Uterus (tissue), 4 donors: ENCODE data around the gene TASP1. TPM values are rescaled to one million over a fixed set of nuclear protein-coding genes. Genes with fewer than 3 reads are reported as not detected.

Source experiments
- DNase-seq, 2 donors: peaks; one replicate each; pipeline ENCODE4 v3.0.0-alpha.2; 2019 to 2020
- H3K27ac ChIP-seq, 2 donors: fragments of 200-600 bp; sonication (generic); 1 replicate in 1 of 2; 2 replicates in 1 of 2; pipeline ENCODE4 v1.5.1; 2016 to 2018
- H3K27me3 ChIP-seq, 2 donors: fragments of 200-600 bp; sonication (generic); one replicate each; pipeline ENCODE4 v1.5.1; 2018 to 2019; ENCODE audit warnings: control low read depth in 1 of 2
- H3K36me3 ChIP-seq, 2 donors: fragments of 200-600 bp; sonication (generic); one replicate each; pipeline ENCODE4 v1.5.1; 2019; ENCODE audit warnings: control low read depth in 1 of 2
- H3K4me1 ChIP-seq, 2 donors: fragments of 200-600 bp; sonication (generic); one replicate each; pipeline ENCODE4 v1.5.1; 2018 to 2019; ENCODE audit warnings: control low read depth in 1 of 2
- H3K4me3 ChIP-seq, 2 donors: fragments of 200-600 bp; sonication (generic); 1 replicate in 1 of 2; 2 replicates in 1 of 2; pipeline ENCODE4 v1.5.1; 2018 to 2019; ENCODE audit warnings: mild to moderate bottlenecking in 1 of 2
- H3K9me3 ChIP-seq, 2 donors: fragments of 200-600 bp; sonication (generic); one replicate each; pipeline ENCODE4 v1.5.1; 2019; ENCODE audit warnings: control low read depth in 1 of 2
- CTCF ChIP-seq, 4 experiments: fragments of 200-600 bp in 2 of 4; fragments of 450-650 bp in 2 of 4; sonication (generic) in 2 of 4; IDR thresholded peaks; one replicate each; pipeline ENCODE4 v1.5.1; 2016 to 2019; ENCODE audit warnings: antibody characterized with exemption in 4 of 4, mild to moderate bottlenecking in 2 of 4, moderate library complexity in 1 of 4
- POLR2A ChIP-seq, 2 donors: fragments of 450-650 bp; IDR thresholded peaks; one replicate each; pipeline ENCODE4 v1.6.1; 2016; ENCODE audit warnings: antibody characterized with exemption in 2 of 2, mild to moderate bottlenecking in 1 of 2, moderate library complexity in 1 of 2
- intact Hi-C: fragments of 100-400 bp; cut with DNase I; formaldehyde crosslinking; loops from one replicate; pipeline ENCODE4 v1.15.1; 2023; ENCODE audit warnings: low total_unique reads
- total RNA-seq, 4 donors: library from RNA; depleted of rRNA in 3 of 4; stranded (reverse); fragments of >200 nt in 3 of 4; gene quantifications; one replicate each; pipeline versions ENCODE4 v1.1.0 to v1.2.4, GENCODE V29; 2014 to 2023
- donor health status: DM: yes; HTN: yes; CAD: no.

TASP1 gene
- total RNA-seq, 4 donors from 2014 or later = 1.3 to 34.4 (median 24.4) TPM

DNA sequence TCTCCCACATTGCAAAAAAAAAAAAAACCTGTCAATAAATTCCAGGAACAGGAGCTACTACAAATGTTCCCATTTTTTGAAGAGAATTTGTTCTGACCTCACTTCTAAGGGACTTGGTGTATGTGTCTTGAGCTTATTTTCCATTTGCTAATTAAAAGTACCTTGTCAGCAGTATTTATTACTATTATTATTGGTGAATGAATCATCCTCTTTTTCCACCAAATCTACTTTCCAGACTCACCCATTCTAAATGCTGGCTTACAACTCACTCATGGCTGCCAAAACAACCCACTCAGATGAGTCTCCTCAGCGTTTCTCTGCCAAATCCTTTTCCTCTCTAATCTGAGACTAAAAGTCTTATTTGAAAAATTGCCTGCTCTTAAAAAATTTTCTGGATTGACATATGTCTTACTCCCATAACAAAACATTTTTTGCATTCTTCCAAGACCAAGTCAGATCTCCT is 33.2 kb upstream of the TASP1 start:
- peak; percentile 50 to 55 for DNase-seq
- H3K4me3 ChIP-seq = no peak overlapping the region
- TF ChIP-seq POLR2A (IDR thresholded peaks at IDR 0.05) (no peak), CTCF (IDR thresholded peaks at IDR 0.05) (no peak)
- H3K4me1 ChIP-seq = peaks cover 0 to 13% of the 10 kb centered on the region in 2 donors
- H3K27me3 ChIP-seq = no peaks in the 10 kb centered on the region
- H3K27ac ChIP-seq = peak overlapping the region; percentile 27 to 53
- no peaks in the 10 kb centered on the region for H3K36me3 ChIP-seq
- intact Hi-C loops = no loop called here
- no peaks in the 10 kb centered on the region for H3K9me3 ChIP-seq

- H3K27me3 ChIP-seq = no peaks in the 10 kb centered on the region
- no peaks in the 10 kb centered on the region for H3K36me3 ChIP-seq
- no peak for TF ChIP-seq CTCF (IDR thresholded peaks at IDR 0.05)
- no peak for TF ChIP-seq POLR2A (IDR thresholded peaks at IDR 0.05)
- no peak overlapping the region for H3K4me3 ChIP-seq
- intact Hi-C loops = no loop called here
- H3K4me1 ChIP-seq = peaks cover 0 to 13% of the 10 kb centered on the region in 2 donors
- no peaks in the 10 kb centered on the region for H3K9me3 ChIP-seq
- H3K27ac ChIP-seq = peak overlapping the region; percentile 27 to 53
- DNase-seq = no peak
Observed at GRCh38 chr20:13671512-13671911, 32.8 kb upstream of the TASP1 start.

DNA sequence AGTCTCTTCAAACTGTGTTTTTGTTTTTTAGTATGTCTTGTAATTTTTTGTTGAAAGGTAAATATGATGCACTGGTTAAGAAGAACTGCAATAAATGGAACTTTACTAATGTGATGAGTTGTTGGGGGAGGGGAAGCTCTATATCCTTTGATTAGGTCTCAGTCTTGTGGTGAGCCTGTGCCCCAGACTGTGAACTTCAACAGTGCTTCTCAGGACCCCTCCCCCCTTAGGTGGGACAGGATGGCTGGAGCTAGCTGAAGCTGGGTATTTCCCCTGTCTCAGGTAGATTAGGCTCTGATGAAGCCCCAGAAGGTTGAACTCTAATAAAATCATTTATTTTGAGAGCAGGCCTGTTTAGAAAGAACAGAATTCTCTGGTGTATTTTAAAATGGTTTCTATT is 31.4 kb upstream of the TASP1 start:
- no peak overlapping the region for H3K4me3 ChIP-seq
- H3K9me3 ChIP-seq = no peaks in the 10 kb centered on the region
- no peaks in the 10 kb centered on the region for H3K27me3 ChIP-seq
- TF ChIP-seq POLR2A (IDR thresholded peaks at IDR 0.05) = no peak
- TF ChIP-seq CTCF (IDR thresholded peaks at IDR 0.05) = no peak
- peaks cover 0 to 13% of the 10 kb centered on the region in 2 donors for H3K4me1 ChIP-seq
- H3K36me3 ChIP-seq = no peaks in the 10 kb centered on the region
- intact Hi-C loops = no loop called here
- no peak for DNase-seq
- H3K27ac ChIP-seq = no peak overlapping the region

DNA sequence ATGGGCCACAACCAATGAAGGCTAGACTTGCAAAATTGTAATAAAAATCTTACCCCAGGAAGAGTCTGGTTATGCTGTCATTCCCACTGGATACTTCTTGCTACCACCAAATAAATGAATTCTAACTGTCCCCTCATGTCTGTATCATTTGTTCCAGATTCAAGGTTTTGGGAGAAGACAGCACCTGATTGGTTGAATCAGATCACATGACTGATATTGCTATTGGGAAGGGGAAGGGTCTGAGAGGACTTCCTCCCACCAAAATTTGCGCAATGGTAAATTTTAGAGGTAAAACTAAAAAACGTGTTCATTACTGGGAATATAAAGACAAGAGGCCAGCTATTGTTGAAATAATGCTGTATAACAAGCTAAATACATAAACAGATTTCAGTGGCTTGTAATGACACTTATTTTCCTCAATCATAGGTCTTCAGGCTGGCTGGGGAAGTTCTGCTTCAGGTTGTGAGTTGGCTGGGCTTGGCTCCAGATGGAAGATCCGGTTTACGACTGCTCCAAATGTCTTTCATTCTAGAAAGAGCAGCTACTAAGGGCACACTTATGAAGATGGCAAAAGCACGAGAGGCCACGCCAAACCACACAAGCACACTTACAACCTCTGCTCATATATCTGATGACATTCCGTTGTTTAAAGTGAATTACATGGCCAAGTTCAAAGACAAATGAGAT is 27.1 kb upstream of the TASP1 start:
- H3K36me3 ChIP-seq = no peaks in the 10 kb centered on the region
- H3K9me3 ChIP-seq = no peaks in the 10 kb centered on the region
- DNase-seq = no peak
- intact Hi-C loops = no loop called here
- H3K27me3 ChIP-seq = no peaks in the 10 kb centered on the region
- no peak overlapping the region for H3K27ac ChIP-seq
- peaks cover 0 to 3% of the 10 kb centered on the region in 2 donors for H3K4me1 ChIP-seq
- TF ChIP-seq CTCF (IDR thresholded peaks at IDR 0.05) (no peak), POLR2A (IDR thresholded peaks at IDR 0.05) (no peak)
- no peak overlapping the region for H3K4me3 ChIP-seq

- Histone ChIP-seq H3K4me1 (no peaks in the 10 kb centered on the region), H3K27ac (peak overlapping the region; percentile 61 to 70), H3K4me3 (peak overlapping the region in 1 of 2 donors; percentile 18), H3K27me3 (no peaks in the 10 kb centered on the region), H3K36me3 (no peaks in the 10 kb centered on the region), H3K9me3 (no peaks in the 10 kb centered on the region)
- peak; percentile 22 to 40 for DNase-seq
- intact Hi-C loops = no loop called here
- TF ChIP-seq CTCF (IDR thresholded peaks at IDR 0.05) (no peak), POLR2A (IDR thresholded peaks at IDR 0.05) (no peak)
Observed at GRCh38 chr20:13661070-13661685, 22.4 kb upstream of the TASP1 start.
